Breast epithelium (tissue), 4 donors: ENCODE measurements around the gene TGFA. TPM values are rescaled to one million over a fixed set of nuclear protein-coding genes. Genes with fewer than 3 reads are reported as not detected.

Experiments
- DNase-seq, 2 donors: peaks; one replicate each; pipeline ENCODE4 v3.0.0-alpha.2; 2019; ENCODE audit warnings: low spot score in 2 of 2
- H3K27ac ChIP-seq, 2 donors: fragments of 200-600 bp; sonication (generic) in 1 of 2; one replicate each; pipeline ENCODE4 v1.5.1; 2016 to 2019; ENCODE audit warnings: mild to moderate bottlenecking in 1 of 2
- H3K27me3 ChIP-seq, 2 donors: fragments of 200-600 bp; sonication (generic) in 1 of 2; one replicate each; pipeline versions ENCODE4 v1.5.1 to v1.6.0; 2017 to 2019; ENCODE audit warnings: control low read depth in 1 of 2, mild to moderate bottlenecking in 1 of 2
- H3K36me3 ChIP-seq: fragments of 200-600 bp; one replicate; pipeline ENCODE4 v1.5.1; 2019
- H3K4me1 ChIP-seq, 2 donors: fragments of 200-600 bp; sonication (generic); one replicate each; pipeline ENCODE4 v1.5.1; 2016 to 2019; ENCODE audit warnings: control low read depth in 1 of 2
- H3K4me3 ChIP-seq, 3 donors: fragments of 200-600 bp; sonication (generic); 1 replicate in 2 of 3; 2 replicates in 1 of 3; pipeline ENCODE4 v1.5.1; 2016 to 2019; ENCODE audit warnings: mild to moderate bottlenecking in 3 of 3, moderate library complexity in 2 of 3
- H3K9me3 ChIP-seq, 2 donors: fragments of 200-600 bp; sonication (generic) in 1 of 2; one replicate each; pipeline ENCODE4 v1.5.1; 2016 to 2019; ENCODE audit warnings: control low read depth in 1 of 2
- CTCF ChIP-seq, 3 donors: fragments of 450-650 bp; IDR thresholded peaks; one replicate each; pipeline ENCODE4 v1.5.1; 2016 to 2017; ENCODE audit warnings: antibody characterized with exemption in 3 of 3, mild to moderate bottlenecking in 3 of 3, moderate library complexity in 3 of 3
- POLR2A ChIP-seq: fragments of 450-650 bp; IDR thresholded peaks from one replicate; pipeline ENCODE4 v1.6.1; 2016; ENCODE audit warnings: antibody characterized with exemption, mild to moderate bottlenecking, moderate library complexity
- POLR2AphosphoS5 ChIP-seq, 3 donors: sonication (generic); formaldehyde crosslinking; IDR thresholded peaks; one replicate each; pipeline ENCODE4 v1.6.1; 2017; ENCODE audit warnings: antibody characterized with exemption in 3 of 3
- intact Hi-C: fragments of 100-400 bp; cut with DNase I; formaldehyde crosslinking; loops from one replicate; pipeline ENCODE4 v1.15.1; 2023; ENCODE audit warnings: low total_unique reads
- total RNA-seq, 3 donors: library from RNA; depleted of rRNA; stranded (reverse); fragments of >200 nt; gene quantifications; one replicate each; pipeline ENCODE4 v1.1.0, GENCODE V29; 2016

The TGFA gene
- total RNA-seq, 3 donors from 2014 or later, result 1.1 to 16.1 (median 4.9) TPM

- Histone ChIP-seq H3K4me3 (no peak overlapping the region), H3K4me1 (no peaks in the 10 kb centered on the region), H3K27me3 (no peaks in the 10 kb centered on the region), H3K9me3 (no peaks in the 10 kb centered on the region), H3K27ac (peak overlapping the region in 1 of 2 donors; percentile 70), H3K36me3 (no peaks in the 10 kb centered on the region)
- intact Hi-C loops, result no loop called here
- no peak for DNase-seq
- TF ChIP-seq CTCF (IDR thresholded peaks at IDR 0.05) (no peak), POLR2AphosphoS5 (IDR thresholded peaks at IDR 0.05) (no peak), POLR2A (no peak)
Measured at GRCh38 chr2:70509565-70509964, 44.1 kb downstream of the TGFA start.

GRCh38 chr2:70508711-70509462, 44.7 kb downstream of the TGFA start:
- TF ChIP-seq POLR2AphosphoS5 (IDR thresholded peaks at IDR 0.05), result no peak
- no peak for TF ChIP-seq POLR2A
- TF ChIP-seq CTCF (IDR thresholded peaks at IDR 0.05), result no peak
- intact Hi-C loops, result no loop called here
- no peak overlapping the region for H3K4me3 ChIP-seq
- H3K4me1 ChIP-seq, result no peaks in the 10 kb centered on the region
- peak overlapping the region; percentile 34 to 70 for H3K27ac ChIP-seq
- H3K9me3 ChIP-seq, result no peaks in the 10 kb centered on the region
- no peak for DNase-seq
- H3K27me3 ChIP-seq, result no peaks in the 10 kb centered on the region
- H3K36me3 ChIP-seq, result no peaks in the 10 kb centered on the region

GRCh38 chr2:70505613-70506391, 47.8 kb downstream of the TGFA start:
- Histone ChIP-seq H3K4me1 (no peaks in the 10 kb centered on the region), H3K4me3 (no peak overlapping the region), H3K27ac (no peak overlapping the region), H3K36me3 (no peaks in the 10 kb centered on the region), H3K27me3 (no peaks in the 10 kb centered on the region), H3K9me3 (no peaks in the 10 kb centered on the region)
- TF ChIP-seq POLR2AphosphoS5 (IDR thresholded peaks at IDR 0.05) (no peak), CTCF (IDR thresholded peaks at IDR 0.05) (no peak), POLR2A (no peak)
- DNase-seq, result no peak
- intact Hi-C loops, result no loop called here

- intact Hi-C loops, result no loop called here
- TF ChIP-seq CTCF (IDR thresholded peaks at IDR 0.05) (no peak), POLR2A (no peak), POLR2AphosphoS5 (IDR thresholded peaks at IDR 0.05) (no peak)
- no peak for DNase-seq
- Histone ChIP-seq H3K9me3 (no peaks in the 10 kb centered on the region), H3K4me1 (no peaks in the 10 kb centered on the region), H3K27ac (no peak overlapping the region), H3K36me3 (no peaks in the 10 kb centered on the region), H3K27me3 (no peaks in the 10 kb centered on the region), H3K4me3 (no peak overlapping the region)
Measured at GRCh38 chr2:70504750-70505149, 48.9 kb downstream of the TGFA start.

GRCh38 chr2:70503896-70504295, 49.7 kb downstream of the TGFA start:
- Histone ChIP-seq H3K27me3 (no peaks in the 10 kb centered on the region), H3K4me1 (no peaks in the 10 kb centered on the region), H3K27ac (no peak overlapping the region), H3K36me3 (no peaks in the 10 kb centered on the region), H3K9me3 (no peaks in the 10 kb centered on the region), H3K4me3 (no peak overlapping the region)
- TF ChIP-seq CTCF (IDR thresholded peaks at IDR 0.05), result no peak
- no peak for TF ChIP-seq POLR2AphosphoS5 (IDR thresholded peaks at IDR 0.05)
- TF ChIP-seq POLR2A, result no peak
- intact Hi-C loops, result no loop called here
- no peak for DNase-seq
